HL-60/S4 (cell line): ENCODE data around the gene SNX11.
"Not testable (repeated sequence)": the region's sequence is repeated elsewhere in the genome, so short reads cannot be mapped to it uniquely, and the experiment has no call there.

Source experiments
- in situ Hi-C: fragments of 300-500 bp; cut with MboI; formaldehyde crosslinking; loops from 2 replicates; pipeline ENCODE4 v1.14.3; 2022; ENCODE audit warnings: low sequenced_read_pairs

SNX11 gene, protein sequence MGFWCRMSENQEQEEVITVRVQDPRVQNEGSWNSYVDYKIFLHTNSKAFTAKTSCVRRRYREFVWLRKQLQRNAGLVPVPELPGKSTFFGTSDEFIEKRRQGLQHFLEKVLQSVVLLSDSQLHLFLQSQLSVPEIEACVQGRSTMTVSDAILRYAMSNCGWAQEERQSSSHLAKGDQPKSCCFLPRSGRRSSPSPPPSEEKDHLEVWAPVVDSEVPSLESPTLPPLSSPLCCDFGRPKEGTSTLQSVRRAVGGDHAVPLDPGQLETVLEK

GRCh38 chr17:48107137-48108055, at the start of gene SNX11:
Gene SNX11, plus strand, starts transcription at chr17:48107766. Its CDS starts 4,278 bp downstream, at chr17:48112044.
- in situ Hi-C loops, result no loop called here

GRCh38 chr17:48058393-48059124, 49.0 kb upstream of the SNX11 start:
- in situ Hi-C loops, result no loop called here

DNA sequence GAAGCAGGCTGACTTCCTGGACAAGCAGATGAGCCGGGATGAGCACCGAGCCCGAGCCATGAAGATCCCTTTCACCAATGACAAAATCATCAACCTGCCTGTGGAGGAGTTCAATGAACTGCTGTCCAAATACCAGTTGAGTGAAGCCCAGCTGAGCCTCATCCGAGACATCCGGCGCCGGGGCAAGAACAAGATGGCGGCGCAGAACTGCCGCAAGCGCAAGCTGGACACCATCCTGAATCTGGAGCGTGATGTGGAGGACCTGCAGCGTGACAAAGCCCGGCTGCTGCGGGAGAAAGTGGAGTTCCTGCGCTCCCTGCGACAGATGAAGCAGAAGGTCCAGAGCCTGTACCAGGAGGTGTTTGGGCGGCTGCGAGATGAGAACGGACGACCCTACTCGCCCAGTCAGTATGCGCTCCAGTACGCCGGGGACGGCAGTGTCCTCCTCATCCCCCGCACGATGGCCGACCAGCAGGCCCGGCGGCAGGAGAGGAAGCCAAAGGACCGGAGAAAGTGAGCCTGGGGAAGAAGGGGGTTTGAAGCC, 48.4 kb upstream of the SNX11 start:
- in situ Hi-C loops, result no loop called here

DNA sequence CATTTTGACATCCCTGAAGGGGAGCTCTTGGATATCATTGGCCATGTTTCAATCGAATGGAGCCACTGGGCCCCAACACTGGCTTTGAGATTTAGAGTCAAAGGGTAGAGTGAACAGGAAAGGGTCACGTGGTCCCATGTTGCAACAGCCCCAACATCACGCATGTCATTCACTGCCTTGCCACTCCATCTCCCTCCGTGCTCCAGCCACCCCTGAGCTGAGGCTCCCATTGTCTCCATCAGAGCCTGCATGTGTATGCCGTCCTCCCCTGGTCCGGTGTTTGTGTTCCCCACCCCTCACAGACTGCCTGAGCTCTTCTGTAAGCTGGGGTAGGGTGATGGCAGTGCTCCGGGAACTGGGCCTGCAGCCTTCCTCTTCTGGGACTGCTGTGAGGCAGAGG, 47.3 kb upstream of the SNX11 start:
- in situ Hi-C loops, result no loop called here

GRCh38 chr17:48062273-48062672, 45.3 kb upstream of the SNX11 start:
- in situ Hi-C loops, result no loop called here

DNA sequence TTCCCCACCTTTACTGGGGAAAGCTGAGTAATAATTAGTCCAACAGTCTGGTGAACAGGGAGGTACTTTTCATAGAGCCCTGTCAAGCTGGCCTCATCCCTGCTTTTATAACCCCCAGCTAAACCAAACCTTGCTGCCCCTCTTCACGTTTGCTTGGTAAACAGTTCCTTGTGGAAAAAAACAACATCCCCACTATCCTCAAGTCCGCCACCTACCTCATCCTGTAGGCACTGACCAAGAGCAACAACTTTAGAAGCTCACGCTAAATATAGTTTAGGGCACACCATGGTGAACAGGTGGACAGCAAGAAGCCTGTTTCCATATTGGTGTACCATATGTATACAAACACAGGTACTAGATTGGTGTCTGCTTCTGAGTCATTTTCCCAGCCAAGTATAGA, 42.9 kb upstream of the SNX11 start:
- in situ Hi-C loops, result no loop called here

DNA sequence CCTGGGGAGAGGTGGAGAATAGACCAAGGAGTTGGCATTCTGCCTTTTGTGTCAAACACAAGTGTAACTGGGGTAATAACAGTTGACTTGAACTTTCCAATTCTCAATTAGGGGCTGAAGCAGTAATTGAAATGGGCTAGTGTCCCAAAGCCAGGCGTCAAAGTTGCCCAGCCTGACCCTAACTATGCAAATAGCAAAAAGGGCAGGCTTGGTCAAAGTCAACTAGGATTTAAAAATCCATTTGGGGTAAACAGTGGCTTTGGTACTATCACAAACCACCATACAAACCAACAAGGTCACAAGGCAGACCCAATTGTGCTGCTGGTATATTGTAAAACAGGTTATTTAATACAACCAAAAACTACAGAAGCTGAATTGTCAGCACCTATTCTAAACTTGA, 41.4 kb upstream of the SNX11 start:
- in situ Hi-C loops, result no loop called here

DNA sequence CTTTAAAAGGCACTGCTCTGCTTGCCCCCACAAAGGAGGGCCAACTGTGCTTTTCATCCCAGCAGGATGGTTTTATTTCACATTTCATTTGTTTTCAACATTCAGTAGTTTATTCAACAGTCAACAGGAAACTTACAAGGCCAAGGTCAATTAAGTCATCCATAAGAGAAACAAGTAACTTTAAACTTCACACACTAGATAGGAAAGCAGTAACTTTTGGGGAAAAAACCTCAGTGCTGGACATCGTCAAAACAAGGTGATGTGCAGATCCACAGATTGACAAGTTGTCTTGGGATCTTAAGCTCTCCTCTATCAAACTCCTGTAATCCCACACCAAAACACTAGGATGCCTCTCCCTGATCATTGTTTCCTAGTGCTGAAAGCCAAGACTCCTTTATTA, 40.9 kb upstream of the SNX11 start:
- in situ Hi-C loops, result no loop called here

DNA sequence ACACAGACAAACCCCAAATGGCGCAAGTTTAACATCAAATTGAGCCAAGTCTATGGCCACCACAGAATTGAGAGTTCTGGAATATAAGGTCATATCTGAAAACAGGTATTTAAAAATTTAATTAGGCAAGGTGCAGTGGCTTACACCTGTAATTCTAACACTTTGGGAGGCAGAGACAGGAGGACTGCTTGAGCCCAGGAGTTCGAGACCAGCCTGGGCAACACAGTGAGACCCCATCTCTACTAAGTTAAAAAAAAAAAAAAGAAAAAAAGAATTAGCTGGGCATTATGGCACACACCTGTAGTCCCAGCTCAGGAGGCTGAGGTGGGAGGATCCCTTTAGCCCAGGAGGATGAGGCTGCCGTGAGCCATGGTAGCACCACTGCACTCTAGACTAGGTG, 40.3 kb upstream of the SNX11 start:
- in situ Hi-C loops, result no loop called here

GRCh38 chr17:48067808-48068207, 39.8 kb upstream of the SNX11 start:
- in situ Hi-C loops, result not testable (repeated sequence)

GRCh38 chr17:48068491-48068961, 39.0 kb upstream of the SNX11 start:
- in situ Hi-C loops, result no loop called here

DNA sequence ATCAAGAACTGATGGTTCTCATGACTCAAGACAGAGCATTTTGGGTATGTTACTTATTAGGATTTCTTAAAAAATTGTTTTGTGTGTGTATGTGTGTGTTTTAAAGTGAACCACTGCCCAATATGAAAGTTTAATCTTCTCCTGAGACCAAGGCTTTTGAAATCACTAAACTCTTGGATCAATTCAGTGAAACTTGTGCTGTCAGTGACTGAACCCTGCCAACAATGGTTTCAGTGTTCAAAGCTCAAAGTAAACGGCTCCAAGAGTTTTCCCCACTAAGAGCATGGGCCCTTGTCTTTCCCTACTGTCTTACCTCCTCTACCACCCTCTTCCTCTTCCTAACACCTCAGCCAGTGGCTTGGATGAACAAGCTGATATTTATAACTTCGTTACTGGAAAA, 37.4 kb upstream of the SNX11 start:
- in situ Hi-C loops, result loop anchor here (5.0 kb wide), 1 partner anchor 33 kb away; the partner anchor contains the start of gene COPZ2

DNA sequence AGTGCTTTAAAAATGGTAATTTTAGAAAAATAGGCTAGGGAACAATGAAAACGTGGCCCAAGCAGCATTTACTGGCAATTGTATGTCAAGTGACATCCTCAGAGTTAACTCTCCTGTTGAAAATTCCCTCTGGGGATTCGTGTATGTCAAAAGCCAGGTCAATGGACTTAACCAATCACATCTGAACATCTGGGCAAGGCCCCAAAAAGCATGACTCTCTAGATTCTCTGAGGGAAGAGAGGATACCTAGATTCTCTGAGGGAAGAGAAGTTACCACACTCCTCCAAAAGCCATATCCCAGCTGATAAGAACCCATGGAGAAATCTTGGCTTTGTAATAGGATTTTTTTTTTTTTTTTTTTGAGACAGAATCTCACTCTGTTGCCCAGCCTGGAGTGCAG, 35.9 kb upstream of the SNX11 start:
- in situ Hi-C loops, result loop anchor here (5.0 kb wide), 1 partner anchor 34 kb away; the partner anchor contains the start of gene COPZ2

DNA sequence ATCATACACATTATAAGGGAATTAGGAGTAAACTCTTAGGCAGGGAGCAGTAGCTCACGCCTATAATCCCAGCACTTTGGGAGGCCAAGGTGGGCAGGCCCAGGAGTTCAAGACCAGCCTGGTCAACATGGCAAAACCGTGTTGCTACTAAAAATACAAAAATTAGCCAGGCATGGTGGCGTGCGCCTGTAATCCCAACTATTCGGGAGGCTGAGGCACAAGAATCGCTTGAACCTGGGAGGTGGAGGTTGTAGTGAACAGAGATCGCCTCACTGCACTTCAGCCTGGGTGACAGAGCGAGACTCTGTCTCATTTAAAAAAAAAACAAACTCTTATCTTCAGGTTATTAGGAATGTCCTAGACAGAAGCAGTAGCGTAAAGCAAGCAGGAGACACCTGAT, 34.8 kb upstream of the SNX11 start:
- in situ Hi-C loops, result loop anchor here (5.0 kb wide), 1 partner anchor 36 kb away; the partner anchor contains the start of gene COPZ2

GRCh38 chr17:48073566-48074094, 33.9 kb upstream of the SNX11 start:
- in situ Hi-C loops, result loop anchor here (5.0 kb wide), 1 partner anchor 36 kb away; the partner anchor contains the start of gene COPZ2

GRCh38 chr17:48074322-48075081, 33.1 kb upstream of the SNX11 start:
- in situ Hi-C loops, result loop anchor here (5.0 kb wide), 1 partner anchor 37 kb away; the partner anchor contains the start of gene COPZ2

GRCh38 chr17:48077152-48077551, 30.4 kb upstream of the SNX11 start:
- in situ Hi-C loops, result not testable (repeated sequence)

GRCh38 chr17:48081858-48082257, 25.7 kb upstream of the SNX11 start:
- in situ Hi-C loops, result no loop called here

- in situ Hi-C loops, result no loop called here
These were observed 22.6 kb upstream of the SNX11 start for GRCh38 chr17:48084932-48085331.
